Right renal cortex interstitium (tissue), 3 donors: ENCODE measurements around the gene RASL11B. TPM values are rescaled to one million over a fixed set of nuclear protein-coding genes. Genes with fewer than 3 reads are reported as not detected.

Experiments used
- DNase-seq, 3 donors: peaks; one replicate each; pipeline ENCODE4 v3.0.0-alpha.2; 2013; ENCODE audit warnings: low read depth in 3 of 3, low spot score in 2 of 3
- polyA plus RNA-seq, 3 donors: library from polyadenylated mRNA; unstranded; fragments of 120-200 nt; gene quantifications; one replicate each; pipeline ENCODE4 v1.2.1, GENCODE V29; 2013; ENCODE audit not compliant: insufficient read length in 3 of 3

RASL11B gene
- polyA plus RNA-seq, 3 donors: 39.6 to 49.7 (median 47.6) TPM

DNA sequence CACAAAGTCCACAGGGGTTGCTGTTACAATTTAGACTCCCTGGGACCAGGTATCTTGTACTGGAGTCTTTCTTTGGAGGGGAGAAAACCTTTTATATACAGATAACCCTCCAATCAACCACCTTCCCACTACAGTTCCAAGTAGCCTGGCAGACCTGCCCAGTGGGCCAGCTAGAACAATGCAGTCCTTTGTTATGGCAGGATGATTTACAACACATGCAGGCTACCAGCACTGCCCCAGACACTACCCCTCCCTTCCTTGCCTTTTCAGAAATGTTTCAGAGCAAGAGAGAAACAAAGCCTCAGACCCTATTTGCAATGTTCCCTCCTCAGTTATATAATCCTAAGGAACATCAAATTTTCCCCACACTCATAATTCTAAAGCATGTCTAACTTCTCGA is 11.1 kb downstream of the RASL11B start:
- DNase-seq: no peak

- DNase-seq: no peak
These were observed 11.8 kb downstream of the RASL11B start for GRCh38 chr4:52873861-52874343.

DNA sequence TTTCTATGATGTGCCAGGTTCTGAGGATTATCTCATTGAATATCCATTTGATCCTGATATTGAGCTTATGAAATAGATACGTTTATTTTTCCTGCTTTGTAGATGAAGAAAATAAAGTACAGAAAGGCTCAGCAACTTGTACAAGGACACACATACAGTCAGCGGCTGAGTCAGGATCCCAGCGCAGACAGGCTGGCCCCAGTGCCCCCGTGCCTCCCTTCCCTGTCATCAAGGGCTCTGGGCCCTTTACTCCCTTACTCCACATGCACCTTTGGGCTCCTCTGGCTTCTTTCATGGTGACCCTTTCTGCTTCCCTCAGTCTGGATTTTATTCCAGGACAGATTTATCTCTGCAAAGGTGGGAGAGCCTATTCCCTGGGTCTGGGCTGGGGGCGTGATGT is 12.8 kb downstream of the RASL11B start:
- DNase-seq: no peak

DNA sequence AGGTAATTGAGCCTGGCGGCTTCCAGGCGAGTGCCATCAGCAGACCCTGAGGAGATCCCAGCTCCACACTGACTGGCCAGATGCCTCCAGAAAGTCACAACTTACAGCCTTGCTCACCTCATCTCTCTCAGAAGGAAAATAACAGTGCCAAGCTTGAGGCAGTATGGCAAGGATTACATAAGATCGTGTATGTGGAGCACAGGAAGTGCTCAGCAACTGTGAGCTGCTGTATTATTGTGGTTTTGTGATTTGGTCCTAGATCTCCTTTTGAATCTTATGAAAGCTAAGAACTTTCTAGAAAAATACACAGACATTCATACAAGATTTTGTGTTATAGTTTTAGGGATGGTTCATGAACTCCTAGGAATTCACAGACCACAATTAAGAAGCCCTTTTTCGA is 14.0 kb downstream of the RASL11B start:
- no peak for DNase-seq

DNA sequence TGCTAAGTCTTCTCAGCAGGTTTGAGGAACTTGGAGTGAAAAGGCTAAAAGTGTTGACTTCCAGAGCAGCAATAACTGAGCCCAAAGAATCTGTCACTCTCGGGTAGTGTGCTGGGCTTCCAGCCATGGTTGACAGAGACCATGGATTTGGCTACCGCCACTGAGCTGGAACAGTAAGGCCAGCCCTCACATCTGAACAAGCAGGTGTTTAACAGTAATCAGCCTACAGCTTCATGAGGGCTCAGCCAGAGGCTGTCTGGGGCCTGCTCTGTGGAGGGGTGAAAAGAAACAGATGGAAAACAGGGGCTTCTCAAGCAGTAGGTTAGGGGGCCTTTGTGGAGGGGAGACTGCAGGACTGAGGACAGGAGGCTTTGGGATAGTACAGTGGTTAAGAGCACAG is 14.9 kb downstream of the RASL11B start:
- no peak for DNase-seq

- DNase-seq: no peak
These were observed 15.6 kb downstream of the RASL11B start for GRCh38 chr4:52877694-52878093.

GRCh38 chr4:52879471-52879870 is 17.4 kb downstream of the RASL11B start:
- no peak for DNase-seq

DNA sequence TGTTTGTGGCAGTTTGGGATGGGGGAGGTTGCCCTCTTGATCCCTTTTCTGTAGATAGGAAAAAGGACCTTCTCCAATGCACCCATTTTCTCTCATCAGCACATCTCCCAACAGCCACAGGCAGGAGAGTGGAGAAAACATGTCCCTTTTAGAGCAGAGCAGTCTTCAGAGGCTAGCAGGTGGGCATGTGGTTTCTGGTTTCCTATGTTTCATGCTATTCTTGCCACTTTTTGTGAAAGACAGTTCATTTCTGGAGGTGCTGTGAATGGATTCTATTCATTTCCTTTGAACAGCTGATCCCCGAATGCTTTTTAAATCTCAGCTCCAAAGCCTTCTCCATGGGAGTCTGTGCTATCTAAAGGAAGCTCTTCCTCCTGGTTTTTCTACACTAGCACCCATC is 18.9 kb downstream of the RASL11B start:
- no peak for DNase-seq

DNA sequence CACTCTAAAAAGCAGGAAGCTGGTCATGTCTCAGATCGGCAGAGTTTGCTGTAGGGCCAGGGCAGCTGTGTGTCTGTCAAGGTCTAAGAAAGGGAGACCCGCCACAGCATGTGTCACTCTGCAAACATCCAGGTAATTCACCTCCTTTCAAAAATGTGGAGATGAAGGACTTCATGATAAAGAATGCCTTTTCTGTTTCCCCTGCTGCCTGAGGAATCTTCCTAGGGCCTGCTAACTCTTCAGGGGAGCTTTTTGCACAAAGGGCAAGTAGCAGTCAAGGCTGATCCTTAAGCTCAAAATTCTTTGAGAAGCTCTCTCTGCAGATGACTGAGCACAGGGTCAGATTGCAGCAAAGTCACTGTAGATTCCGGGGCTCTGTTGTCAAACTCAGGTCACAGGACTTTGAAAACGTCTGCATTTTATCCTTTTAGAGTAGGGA is 21.1 kb downstream of the RASL11B start:
- DNase-seq: no peak

GRCh38 chr4:52883707-52884669 is 21.9 kb downstream of the RASL11B start:
- DNase-seq: no peak

DNA sequence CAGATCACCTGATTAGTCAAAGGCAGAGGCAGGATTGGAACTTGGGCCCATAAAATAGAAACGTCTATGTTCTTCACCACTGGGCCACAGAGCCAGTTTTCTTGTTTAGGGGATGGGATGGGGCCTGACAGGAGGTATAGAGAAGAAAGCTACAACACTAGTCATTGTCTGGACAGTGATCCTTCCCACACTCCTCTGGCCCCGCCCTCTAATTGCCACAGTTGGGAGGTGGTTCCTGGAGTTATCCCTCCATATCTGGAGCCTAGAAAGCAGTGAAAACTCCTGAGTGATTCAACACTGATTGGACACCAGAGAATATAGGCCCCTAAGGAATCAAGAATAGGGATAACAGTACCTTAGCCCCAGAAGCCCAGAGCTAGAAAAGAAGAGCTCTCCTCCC is 22.9 kb downstream of the RASL11B start:
- no peak for DNase-seq

DNA sequence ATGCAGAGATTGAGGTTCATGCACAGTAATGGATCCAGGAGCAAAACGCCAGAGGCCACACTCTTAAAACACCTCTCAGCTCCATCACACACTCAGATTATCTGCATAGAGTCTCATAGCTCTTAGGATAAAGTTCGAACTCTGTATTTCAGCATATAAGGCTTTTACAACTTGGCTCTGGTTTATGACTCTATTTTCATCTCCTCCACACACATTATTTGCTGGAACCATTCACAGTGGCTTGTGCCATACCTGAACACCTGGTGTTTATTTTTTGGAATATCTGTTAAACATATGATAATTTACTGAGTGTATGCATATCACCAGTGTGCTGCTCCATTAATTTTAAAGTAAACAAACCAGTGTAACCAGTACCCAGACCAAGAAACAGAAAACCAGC is 27.2 kb downstream of the RASL11B start:
- DNase-seq: no peak

GRCh38 chr4:52889778-52890520 is 27.8 kb downstream of the RASL11B start:
- DNase-seq: no peak

GRCh38 chr4:52890521-52890791 is 28.3 kb downstream of the RASL11B start:
- DNase-seq: no peak

GRCh38 chr4:52891743-52892142 is 29.6 kb downstream of the RASL11B start:
- no peak for DNase-seq

- DNase-seq: no peak
These were observed 30.8 kb downstream of the RASL11B start for GRCh38 chr4:52892880-52893279.

DNA sequence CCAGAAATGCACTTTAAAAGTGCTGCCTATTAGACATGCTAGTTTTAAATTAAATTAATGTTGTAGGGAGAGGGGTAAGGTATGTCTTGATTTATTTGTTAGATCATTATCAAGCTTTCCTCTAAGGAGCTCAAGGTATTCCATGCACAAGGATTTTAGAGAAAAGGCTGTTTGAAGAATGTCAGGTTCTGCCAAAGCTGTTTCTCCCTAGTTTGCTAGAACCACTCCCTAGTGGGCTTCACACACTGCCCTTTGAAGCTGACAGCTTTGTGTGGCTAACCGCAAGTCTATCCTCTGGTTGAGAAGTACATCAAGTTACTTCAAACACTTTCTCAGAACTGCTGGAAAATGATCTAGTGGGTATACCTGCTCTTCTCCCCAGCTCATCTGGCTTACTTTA is 32.3 kb downstream of the RASL11B start:
- DNase-seq: no peak

GRCh38 chr4:52903273-52903672 is 41.2 kb downstream of the RASL11B start:
- no peak for DNase-seq

DNA sequence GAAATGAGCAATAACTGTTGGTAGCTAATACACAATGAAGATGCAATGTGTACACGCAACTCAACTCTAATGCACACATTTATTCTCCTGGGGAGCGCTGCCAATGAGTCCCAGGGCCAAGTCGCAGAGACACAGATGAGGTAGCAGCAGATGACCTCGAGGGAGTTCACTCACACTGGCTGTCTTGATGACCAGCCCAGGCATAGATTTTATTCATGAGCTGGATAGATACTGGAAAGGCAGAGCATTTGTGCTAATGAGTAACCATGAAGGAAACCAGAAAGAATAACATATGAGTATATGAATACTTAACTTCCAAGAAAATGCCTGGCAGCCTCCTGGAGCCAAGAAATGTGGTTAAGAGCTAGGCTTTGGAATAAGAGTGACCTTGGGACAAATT is 42.3 kb downstream of the RASL11B start:
- no peak for DNase-seq

DNA sequence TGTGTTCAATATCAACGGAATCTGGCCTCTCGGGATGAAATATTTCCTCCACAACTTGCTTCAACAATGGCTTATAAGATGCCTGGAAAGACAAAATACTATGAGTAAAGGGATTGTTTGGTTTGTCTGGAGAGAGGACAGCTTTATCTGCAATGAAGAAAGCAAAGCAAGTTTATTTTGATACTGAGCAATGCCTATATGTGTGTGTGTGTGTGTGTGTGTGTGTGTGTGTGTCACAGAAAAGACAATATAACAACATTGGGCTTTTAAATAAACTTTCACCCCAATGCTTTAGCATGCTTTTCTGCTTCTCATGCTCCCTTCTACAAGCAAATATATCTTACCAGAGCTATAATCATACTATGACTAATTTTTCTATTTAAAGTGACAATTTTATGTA is 45.4 kb downstream of the RASL11B start:
- DNase-seq: no peak

DNA sequence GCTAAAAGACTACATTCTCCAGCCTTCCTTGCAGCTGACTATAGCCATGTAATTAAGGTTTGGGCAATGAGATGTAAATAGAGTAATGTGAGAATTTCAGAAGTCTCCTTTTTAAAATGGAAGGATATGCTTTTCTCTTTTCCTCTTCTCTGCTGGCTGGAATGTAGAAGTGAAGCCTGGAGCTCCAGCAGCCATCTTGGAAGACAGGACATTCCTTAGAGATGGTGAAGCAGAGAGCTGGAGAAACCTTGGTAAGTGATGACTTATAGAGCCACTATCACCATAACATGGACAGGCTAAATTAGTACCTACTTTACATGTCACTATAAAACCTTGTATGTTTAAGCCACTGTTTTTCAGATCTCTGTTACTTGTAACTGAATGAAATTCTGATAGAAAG is 48.0 kb downstream of the RASL11B start:
- no peak for DNase-seq
